Upper lobe of left lung (tissue), 6 donors: Measurements from ENCODE around the gene ADARB1. TPM values are rescaled to one million over a fixed set of nuclear protein-coding genes. Genes with fewer than 3 reads are reported as not detected.

Source experiments
- ATAC-seq, 2 donors: fragments of 200-7000 bp; cut with Tn5 transposase; one replicate each; pipeline ENCODE4 v1.9.1; 2022; ENCODE audit warnings: mild to moderate bottlenecking in 2 of 2, moderate library complexity in 2 of 2; ENCODE audit not compliant: low FRiP score in 2 of 2
- DNase-seq, 2 donors: peaks; one replicate each; pipeline ENCODE4 v3.0.0-alpha.2; 2019 to 2020
- H3K27ac ChIP-seq, 4 donors: fragments of 200-600 bp; sonication (generic); one replicate each; pipeline ENCODE4 v1.5.1; 2016 to 2019
- H3K27me3 ChIP-seq, 4 donors: fragments of 200-600 bp; sonication (generic); one replicate each; pipeline ENCODE4 v1.5.1; 2017 to 2019
- H3K36me3 ChIP-seq, 4 donors: fragments of 200-600 bp; sonication (generic); one replicate each; pipeline ENCODE4 v1.5.1; 2016 to 2019
- H3K4me1 ChIP-seq, 4 donors: fragments of 200-600 bp; sonication (generic); one replicate each; pipeline ENCODE4 v1.5.1; 2018 to 2019
- H3K4me3 ChIP-seq, 4 donors: fragments of 200-600 bp; sonication (generic); one replicate each; pipeline ENCODE4 v1.5.1; 2017 to 2019; ENCODE audit warnings: mild to moderate bottlenecking in 2 of 4, moderate library complexity in 1 of 4
- H3K9me3 ChIP-seq, 4 donors: fragments of 200-600 bp; sonication (generic); one replicate each; pipeline ENCODE4 v1.5.1; 2018 to 2019
- EP300 ChIP-seq, 4 donors: sonication (generic); formaldehyde crosslinking; IDR thresholded peaks; one replicate each; pipeline ENCODE4 v1.5.1; 2017; ENCODE audit warnings: antibody characterized with exemption in 4 of 4, control low read depth in 2 of 4
- POLR2A ChIP-seq, 4 donors: fragments of 450-650 bp; IDR thresholded peaks; one replicate each; pipeline ENCODE4 v1.5.1; 2016 to 2017; ENCODE audit warnings: antibody characterized with exemption in 4 of 4, mild to moderate bottlenecking in 2 of 4
- POLR2AphosphoS5 ChIP-seq, 2 donors: sonication (generic); formaldehyde crosslinking; IDR thresholded peaks; one replicate each; pipeline ENCODE4 v1.5.1; 2017; ENCODE audit warnings: antibody characterized with exemption in 2 of 2
- WGBS, 2 donors: methylation state at CpG; one replicate each; pipeline ENCODE4 v1.1.5; 2017 to 2018; 5-methylcytosine and 5-hydroxymethylcytosine counted together
- total RNA-seq, 6 donors: library from RNA; depleted of rRNA in 4 of 6; stranded (reverse); fragments of >200 nt in 4 of 6; gene quantifications; one replicate each; pipeline versions ENCODE4 v1.1.0 to v1.2.1, GENCODE V29; 2016 to 2021
- TF ChIP-seq, protein P1 (sequence below), 6 experiments: fragments of 450-650 bp in 4 of 6; fragments of 200-600 bp in 2 of 6; sonication (generic) in 2 of 6; IDR thresholded peaks; one replicate each; pipeline ENCODE4 v1.5.1; 2016 to 2019; ENCODE audit warnings: antibody characterized with exemption in 6 of 6
- donor health status: DM: no; HTN: no; CAD: no; lungs with moderate emphysema.
- donor health status: DM: no; HTN: yes; CAD: no; lungs with severe emphysema.

ADARB1 gene
- total RNA-seq, 6 donors from 2014 or later = 26.5 to 94.3 (median 42.4) TPM

DNA sequence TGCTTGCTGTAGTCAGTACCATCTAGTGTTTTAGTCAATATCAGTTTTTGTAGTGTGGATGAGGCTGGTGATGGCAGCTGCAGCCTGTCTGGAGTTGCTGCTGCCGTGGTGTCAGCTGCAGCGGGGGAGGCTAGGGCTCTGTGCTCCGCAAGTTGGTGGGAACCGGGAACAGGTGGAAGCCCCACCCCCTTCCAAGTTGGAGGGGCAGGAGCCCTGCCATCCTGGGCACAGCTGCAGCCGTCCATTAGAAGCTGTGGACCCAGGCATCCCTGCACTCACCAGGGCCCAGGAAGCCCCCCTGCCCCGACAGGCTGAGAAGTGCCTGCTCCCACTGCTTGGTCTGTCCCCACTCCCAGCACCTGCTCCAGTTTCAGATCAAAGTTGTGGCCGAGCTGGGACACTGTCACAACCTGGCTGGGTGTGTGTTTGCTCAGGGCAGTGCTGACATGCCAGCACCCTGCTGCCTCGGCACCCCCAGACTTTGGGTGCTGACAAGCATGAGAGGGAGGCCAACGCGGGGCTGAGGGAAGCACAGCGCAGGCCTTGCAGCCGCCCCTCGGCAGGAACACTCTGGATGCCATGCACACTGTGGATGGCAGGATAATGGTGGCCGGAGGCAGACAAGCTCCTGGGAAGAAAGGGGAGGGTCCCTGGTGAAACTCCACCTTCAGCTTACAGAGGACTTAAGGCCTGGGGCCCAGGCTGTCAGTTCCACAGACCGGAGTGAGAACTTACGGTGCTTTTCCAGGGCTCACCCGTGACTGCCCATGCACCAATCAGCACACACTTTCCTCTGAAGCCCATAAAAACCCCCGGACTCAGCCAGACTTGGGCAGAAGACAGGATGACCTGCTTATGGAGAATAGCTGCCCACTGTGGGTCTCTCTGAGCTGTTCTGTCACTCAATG, 86.9 kb downstream of the ADARB1 start:
- Histone ChIP-seq H3K36me3 (peaks cover 0 to 17% (median 0%) of the 10 kb centered on the region in 4 donors), H3K9me3 (no peaks in the 10 kb centered on the region), H3K27ac (no peak overlapping the region), H3K4me1 (no peaks in the 10 kb centered on the region), H3K27me3 (no peaks in the 10 kb centered on the region), H3K4me3 (no peak overlapping the region)
- 79 to 89% methylated on average over 7 to 17 of the region's 18 CpGs for WGBS, 2 donors
- TF ChIP-seq EP300 (IDR thresholded peaks at IDR 0.05) = no peak
- TF ChIP-seq POLR2AphosphoS5 (IDR thresholded peaks at IDR 0.05) = no peak
- TF ChIP-seq, protein P1, sequence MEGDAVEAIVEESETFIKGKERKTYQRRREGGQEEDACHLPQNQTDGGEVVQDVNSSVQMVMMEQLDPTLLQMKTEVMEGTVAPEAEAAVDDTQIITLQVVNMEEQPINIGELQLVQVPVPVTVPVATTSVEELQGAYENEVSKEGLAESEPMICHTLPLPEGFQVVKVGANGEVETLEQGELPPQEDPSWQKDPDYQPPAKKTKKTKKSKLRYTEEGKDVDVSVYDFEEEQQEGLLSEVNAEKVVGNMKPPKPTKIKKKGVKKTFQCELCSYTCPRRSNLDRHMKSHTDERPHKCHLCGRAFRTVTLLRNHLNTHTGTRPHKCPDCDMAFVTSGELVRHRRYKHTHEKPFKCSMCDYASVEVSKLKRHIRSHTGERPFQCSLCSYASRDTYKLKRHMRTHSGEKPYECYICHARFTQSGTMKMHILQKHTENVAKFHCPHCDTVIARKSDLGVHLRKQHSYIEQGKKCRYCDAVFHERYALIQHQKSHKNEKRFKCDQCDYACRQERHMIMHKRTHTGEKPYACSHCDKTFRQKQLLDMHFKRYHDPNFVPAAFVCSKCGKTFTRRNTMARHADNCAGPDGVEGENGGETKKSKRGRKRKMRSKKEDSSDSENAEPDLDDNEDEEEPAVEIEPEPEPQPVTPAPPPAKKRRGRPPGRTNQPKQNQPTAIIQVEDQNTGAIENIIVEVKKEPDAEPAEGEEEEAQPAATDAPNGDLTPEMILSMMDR (IDR thresholded peaks at IDR 0.05) = no peak
- TF ChIP-seq POLR2A (IDR thresholded peaks at IDR 0.05) = no peak
- DNase-seq = no peak
- ATAC-seq = no peak

DNA sequence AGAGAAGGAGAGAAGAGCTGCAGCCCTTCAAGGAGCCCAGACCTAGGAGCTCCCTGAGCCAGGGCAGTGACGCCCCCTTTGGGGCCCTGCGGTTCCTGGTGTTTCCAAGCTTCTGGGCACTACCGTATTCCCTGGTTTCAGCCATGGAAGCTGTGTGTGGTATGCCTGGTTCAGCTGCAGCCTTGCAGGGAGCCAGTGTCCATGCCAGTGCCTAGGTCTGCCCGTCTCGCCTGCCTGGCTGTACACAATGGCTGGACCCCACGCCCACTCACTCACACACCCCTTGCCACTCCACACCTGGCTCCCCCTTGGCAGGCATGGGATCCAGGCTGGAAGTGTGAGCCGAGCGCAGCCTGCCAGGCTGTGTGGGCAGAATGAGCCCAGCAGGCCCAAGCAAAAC, 87.7 kb downstream of the ADARB1 start:
- Histone ChIP-seq H3K4me3 (no peak overlapping the region), H3K4me1 (no peaks in the 10 kb centered on the region), H3K27me3 (no peaks in the 10 kb centered on the region), H3K9me3 (no peaks in the 10 kb centered on the region), H3K27ac (no peak overlapping the region), H3K36me3 (peaks cover 0 to 16% (median 0%) of the 10 kb centered on the region in 4 donors)
- 94 to 95% methylated on average over 6 to 7 of the region's 8 CpGs for WGBS, 2 donors
- no peak for TF ChIP-seq POLR2AphosphoS5 (IDR thresholded peaks at IDR 0.05)
- TF ChIP-seq POLR2A (IDR thresholded peaks at IDR 0.05) = no peak
- TF ChIP-seq, protein P1 (IDR thresholded peaks at IDR 0.05) = no peak
- no peak for TF ChIP-seq EP300 (IDR thresholded peaks at IDR 0.05)
- no peak for ATAC-seq
- DNase-seq = no peak

DNA sequence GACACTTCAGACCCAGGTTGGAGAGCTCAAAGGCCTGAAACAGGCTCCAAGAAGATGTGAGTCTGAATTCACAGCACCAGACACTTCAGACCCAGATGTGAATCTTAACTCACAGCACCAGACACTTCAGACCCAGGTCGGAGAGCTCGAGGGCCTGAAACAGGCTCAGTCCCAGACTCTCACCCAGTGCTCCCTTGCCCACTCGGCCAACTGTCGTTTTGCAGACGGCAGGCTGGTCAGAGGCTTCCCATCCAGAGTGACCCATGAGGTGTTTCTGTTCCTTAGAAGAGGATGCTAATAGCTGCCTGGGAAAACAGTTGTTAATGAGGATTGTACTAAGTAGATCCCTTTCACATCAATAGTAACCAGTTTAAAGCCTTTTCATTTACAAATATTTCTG, 88.4 kb downstream of the ADARB1 start:
- Histone ChIP-seq H3K4me1 (peaks cover 0 to 3% (median 0%) of the 10 kb centered on the region in 4 donors), H3K4me3 (no peak overlapping the region), H3K27ac (no peak overlapping the region), H3K36me3 (peaks cover 0 to 9% (median 0%) of the 10 kb centered on the region in 4 donors), H3K27me3 (no peaks in the 10 kb centered on the region), H3K9me3 (no peaks in the 10 kb centered on the region)
- ATAC-seq (no peak), DNase-seq (no peak)
- 82 to 88% methylated on average over 3 to 5 of the region's 5 CpGs for WGBS, 2 donors
- TF ChIP-seq POLR2A (IDR thresholded peaks at IDR 0.05) (no peak), POLR2AphosphoS5 (IDR thresholded peaks at IDR 0.05) (no peak), EP300 (IDR thresholded peaks at IDR 0.05) (no peak)
- TF ChIP-seq, protein P1 (IDR thresholded peaks at IDR 0.05) = no peak

DNA sequence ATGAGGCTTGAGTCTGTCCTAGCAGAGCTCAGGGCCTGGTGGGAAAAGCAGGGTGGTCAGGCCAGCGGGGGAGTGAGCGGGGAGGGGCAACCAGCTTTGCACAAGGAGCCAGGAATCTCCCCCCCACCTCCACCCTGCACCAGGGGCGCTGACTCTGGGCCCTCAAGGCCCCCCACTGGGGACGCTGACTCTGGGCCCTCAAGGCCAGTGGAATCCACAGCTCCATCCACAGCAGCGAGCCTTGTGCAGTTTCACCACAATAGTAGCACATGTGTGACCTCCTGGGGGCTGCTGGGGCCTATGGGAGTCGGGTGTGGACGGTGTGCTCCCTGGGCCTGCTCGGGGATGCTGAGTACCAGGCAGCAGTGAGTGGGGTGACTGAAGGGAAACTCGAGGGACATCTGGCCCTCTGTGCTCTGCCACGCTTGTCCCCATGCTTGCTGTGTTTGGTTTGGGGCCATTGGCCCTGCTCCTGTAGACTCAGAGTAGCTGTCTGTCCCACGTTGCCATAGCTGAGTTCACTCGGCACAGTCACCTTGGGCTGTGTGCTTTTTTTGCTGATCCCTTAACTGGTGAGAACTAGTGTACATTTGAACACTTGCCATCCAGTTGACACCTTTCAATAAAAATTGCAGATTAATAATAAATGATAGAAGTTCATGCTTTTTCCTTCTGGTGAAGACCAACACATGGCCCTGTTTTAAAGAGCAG, 89.2 kb downstream of the ADARB1 start:
- whole genome bisulfite sequencing, 2 donors = 90 to 96% methylated on average over 9 to 12 of the region's 12 CpGs
- Histone ChIP-seq H3K27ac (no peak overlapping the region), H3K27me3 (no peaks in the 10 kb centered on the region), H3K36me3 (peaks cover 0 to 8% (median 0%) of the 10 kb centered on the region in 4 donors), H3K4me3 (no peak overlapping the region), H3K4me1 (peaks cover 0 to 3% (median 1%) of the 10 kb centered on the region in 4 donors), H3K9me3 (no peaks in the 10 kb centered on the region)
- TF ChIP-seq EP300 (IDR thresholded peaks at IDR 0.05) (no peak), POLR2AphosphoS5 (IDR thresholded peaks at IDR 0.05) (no peak), POLR2A (IDR thresholded peaks at IDR 0.05) (no peak)
- TF ChIP-seq, protein P1 (IDR thresholded peaks at IDR 0.05) = no peak
- ATAC-seq (no peak), DNase-seq (no peak)
